H1 (cell line): ENCODE data around the gene LPCAT1. TPM values are rescaled to one million over a fixed set of nuclear protein-coding genes. Genes with fewer than 3 reads are reported as not detected.
A peak's percentile ranks its signal among the peaks of the same experiment; 100 is the strongest.

Source experiments
- CTCF ChIA-PET: fragments of 300-600 bp; sonication (Branson Sonifier 250); formaldehyde crosslinking; loops from one replicate; lab custom pipeline; 2021; ENCODE audit not compliant: partially characterized antibody; lab: Charles Lee
- POLR2A ChIA-PET: fragments of 300-600 bp; sonication (Branson Sonifier 250); formaldehyde crosslinking; loops from one replicate; lab custom pipeline; 2021; ENCODE audit warnings: inconsistent platforms; ENCODE audit not compliant: partially characterized antibody; lab: Charles Lee
- DNase-seq, 2 experiments: peaks; one replicate each; pipeline versions ENCODE4 v3.0.0 to v3.0.0-alpha.2; 2010 to 2022; ENCODE audit warnings: low spot score in 2 of 2, low read depth in 1 of 2, mixed read lengths in 1 of 2
- FAIRE-seq: peaks from 2 replicates; lab custom pipeline; 2011; peaks lifted over from hg19 to GRCh38; lab: Jason Lieb, UNC
- H2AFZ ChIP-seq: 2 replicates; pipeline ENCODE4 v1.8.1; 2012; ENCODE audit warnings: low read length, inconsistent platforms
- H2AK5ac ChIP-seq: 2 replicates; pipeline ENCODE4 v1.6.1; 2013; ENCODE audit warnings: low read depth, low read length
- H2BK120ac ChIP-seq: replicated peaks from 2 replicates; pipeline ENCODE3; 2013; ENCODE audit warnings: low read depth, low read length, inconsistent platforms
- H2BK12ac ChIP-seq: 2 replicates; pipeline ENCODE4 v1.6.1; 2013; ENCODE audit warnings: low read depth, low read length
- H2BK15ac ChIP-seq: 2 replicates; pipeline ENCODE4 v1.6.1; 2013; ENCODE audit warnings: low read length
- H2BK20ac ChIP-seq: 2 replicates; pipeline ENCODE4 v1.6.1; 2013; ENCODE audit warnings: low read length
- H2BK5ac ChIP-seq: 2 replicates; pipeline ENCODE4 v1.6.1; 2013; ENCODE audit warnings: low read depth, low read length
- H3K14ac ChIP-seq: 2 replicates; pipeline ENCODE4 v1.6.1; 2013; ENCODE audit warnings: inconsistent platforms; ENCODE audit not compliant: insufficient read length
- H3K18ac ChIP-seq: 2 replicates; pipeline ENCODE4 v1.6.1; 2013; ENCODE audit warnings: low read length; ENCODE audit errors: extremely low read depth
- H3K23ac ChIP-seq: 2 replicates; pipeline ENCODE4 v1.6.1; 2013; ENCODE audit warnings: inconsistent platforms; ENCODE audit not compliant: insufficient read length
- H3K23me2 ChIP-seq: 2 replicates; pipeline ENCODE4 v1.6.1; 2013; ENCODE audit warnings: low read depth, low read length
- H3K27ac ChIP-seq: 2 replicates; pipeline ENCODE4 v1.6.1; 2011; ENCODE audit warnings: low read depth, low read length, inconsistent platforms
- H3K27me3 ChIP-seq, 4 experiments: replicated peaks in 1 of 4; 1 replicate in 1 of 4; 2 replicates in 3 of 4; pipeline versions ENCODE4 v1.6.1 to v1.8.1; 2011 to 2013; ENCODE audit warnings: low read length in 3 of 4, mild to moderate bottlenecking in 3 of 4, inconsistent platforms in 2 of 4, mixed read lengths in 2 of 4, moderate library complexity in 1 of 4; ENCODE audit not compliant: control insufficient read depth in 3 of 4, insufficient read depth in 3 of 4; ENCODE audit errors: extremely low read depth in 1 of 4
- H3K36me3 ChIP-seq, 4 experiments: 2 replicates each; pipeline versions ENCODE4 v1.6.1 to v1.8.1; 2011 to 2013; ENCODE audit warnings: mild to moderate bottlenecking in 4 of 4, low read length in 3 of 4, moderate library complexity in 2 of 4, control low read depth in 1 of 4, inconsistent platforms in 1 of 4; ENCODE audit not compliant: insufficient read depth in 4 of 4, control insufficient read depth in 2 of 4
- H3K4ac ChIP-seq: replicated peaks from 2 replicates; pipeline ENCODE3; 2013; ENCODE audit warnings: low read length, low read depth, mixed read lengths, inconsistent platforms; ENCODE audit not compliant: insufficient read length
- H3K4me1 ChIP-seq, 4 experiments: replicated peaks in 1 of 4; 1 replicate in 1 of 4; 2 replicates in 3 of 4; pipeline versions ENCODE4 v1.6.1 to v1.8.1; 2011 to 2013; ENCODE audit warnings: low read length in 3 of 4, inconsistent platforms in 2 of 4, mixed read lengths in 1 of 4; ENCODE audit not compliant: insufficient read depth in 4 of 4, control insufficient read depth in 3 of 4
- H3K4me2 ChIP-seq, 2 experiments: 2 replicates each; pipeline versions ENCODE4 v1.6.1 to v1.8.1; 2011 to 2013; ENCODE audit warnings: low read depth in 2 of 2, low read length in 2 of 2, control low read depth in 1 of 2, inconsistent platforms in 1 of 2, mild to moderate bottlenecking in 1 of 2; ENCODE audit not compliant: insufficient read depth in 1 of 2
- H3K4me3 ChIP-seq, 4 experiments: fragments of 200-600, 300-600 bp in 1 of 4; sonication (generic), shearing (Covaris generic), sonication (Bioruptor Twin) in 1 of 4; 2 replicates each; pipeline versions ENCODE4 v1.5.1 to v1.8.1; 2011 to 2016; ENCODE audit warnings: low read length in 4 of 4, low read depth in 3 of 4, control low read depth in 2 of 4, inconsistent platforms in 2 of 4, mild to moderate bottlenecking in 2 of 4, mixed read lengths in 1 of 4, moderate library complexity in 1 of 4; ENCODE audit not compliant: insufficient read depth in 2 of 4; ENCODE audit errors: extremely low read depth in 1 of 4
- H3K56ac ChIP-seq: replicated peaks from 2 replicates; pipeline ENCODE3; 2013; ENCODE audit warnings: low read depth, mild to moderate bottlenecking, mixed read lengths, low read length, inconsistent platforms; ENCODE audit not compliant: insufficient read length
- H3K79me1 ChIP-seq: 2 replicates; pipeline ENCODE4 v1.6.1; 2013; ENCODE audit warnings: low read depth, low read length, control low read depth
- H3K79me2 ChIP-seq, 2 experiments: 2 replicates each; pipeline versions ENCODE4 v1.6.1 to v1.8.1; 2012 to 2013; ENCODE audit warnings: low read length in 2 of 2, mild to moderate bottlenecking in 2 of 2, inconsistent platforms in 1 of 2; ENCODE audit not compliant: insufficient read depth in 2 of 2, control insufficient read depth in 1 of 2
- H3K9ac ChIP-seq, 4 experiments: replicated peaks in 1 of 4; 1 replicate in 1 of 4; 2 replicates in 3 of 4; pipeline versions ENCODE4 v1.6.1 to v1.8.1; 2011 to 2013; ENCODE audit warnings: low read depth in 3 of 4, low read length in 3 of 4, control low read depth in 2 of 4, mild to moderate bottlenecking in 2 of 4, moderate library complexity in 2 of 4, inconsistent platforms in 1 of 4; ENCODE audit errors: extremely low read depth in 1 of 4
- H3K9me3 ChIP-seq, 2 experiments: 2 replicates each; pipeline versions ENCODE4 v1.6.1 to v1.8.1; 2012 to 2013; ENCODE audit warnings: mild to moderate bottlenecking in 2 of 2, moderate library complexity in 2 of 2, control low read depth in 1 of 2, inconsistent platforms in 1 of 2, low read depth in 1 of 2, low read length in 1 of 2, mixed read lengths in 1 of 2; ENCODE audit not compliant: insufficient read depth in 2 of 2
- H4K20me1 ChIP-seq, 2 experiments: replicated peaks in 1 of 2; 2 replicates each; pipeline versions ENCODE3 to v1.8.1; 2011 to 2013; ENCODE audit warnings: inconsistent platforms in 2 of 2, low read length in 2 of 2, mild to moderate bottlenecking in 1 of 2; ENCODE audit not compliant: insufficient read depth in 2 of 2, control insufficient read depth in 1 of 2
- H4K5ac ChIP-seq: 2 replicates; pipeline ENCODE4 v1.6.1; 2013; ENCODE audit warnings: low read length, low read depth, mixed read lengths, inconsistent platforms; ENCODE audit not compliant: insufficient read length
- H4K8ac ChIP-seq: 2 replicates; pipeline ENCODE4 v1.8.0; 2013; ENCODE audit warnings: mild to moderate bottlenecking, moderate library complexity, low read length, inconsistent platforms; ENCODE audit not compliant: insufficient read depth; ENCODE audit errors: extremely low read depth
- H4K91ac ChIP-seq: replicated peaks from 2 replicates; pipeline ENCODE3; 2013; ENCODE audit warnings: low read length, mixed read lengths, inconsistent platforms; ENCODE audit not compliant: insufficient read length
- BCL11A ChIP-seq, 2 experiments: IDR thresholded peaks; one replicate each; pipeline ENCODE4 v1.6.1; 2011; ENCODE audit warnings: low read depth in 2 of 2, low read length in 2 of 2, mild to moderate bottlenecking in 2 of 2
- CBX8 ChIP-seq: fragments of 300-800, 300-1000 bp; sonication (generic); IDR thresholded peaks from 2 replicates; pipeline ENCODE4 v1.7.1; 2016; ENCODE audit warnings: low read depth, low read length, borderline replicate concordance
- HDAC6 ChIP-seq: IDR thresholded peaks from one replicate; pipeline ENCODE4 v1.7.1; 2012; ENCODE audit warnings: low read depth, mild to moderate bottlenecking, inconsistent platforms, low read length, moderate library complexity
- NANOG ChIP-seq: IDR thresholded peaks from 2 replicates; pipeline ENCODE4 v1.6.1; 2011; ENCODE audit warnings: low read length, low read depth, mild to moderate bottlenecking, inconsistent platforms; ENCODE audit not compliant: insufficient read depth, poor library complexity, severe bottlenecking
- POLR2AphosphoS5 ChIP-seq: IDR thresholded peaks from 2 replicates; pipeline ENCODE4 v1.6.1; 2011; ENCODE audit warnings: low read depth, low read length
- RAD21 ChIP-seq, 2 experiments: IDR thresholded peaks in 1 of 2; conservative IDR thresholded peaks in 1 of 2; 2 replicates each; pipeline ENCODE4 v1.6.1; 2011; ENCODE audit warnings: low read depth in 2 of 2, low read length in 2 of 2, improper control_type of control experiment in 1 of 2, inconsistent platforms in 1 of 2, mild to moderate bottlenecking in 1 of 2, moderate library complexity in 1 of 2
- SIX5 ChIP-seq: IDR thresholded peaks from 2 replicates; pipeline ENCODE4 v1.6.1; 2011; ENCODE audit warnings: mild to moderate bottlenecking, low read depth, low read length
- polyA plus RNA-seq, 7 experiments: library from polyadenylated mRNA; depleted of rRNA in 3 of 7; stranded (reverse) in 5 of 7; unstranded in 2 of 7; fragments of >200 nt in 5 of 7; fragments of 200-250 nt in 2 of 7; gene quantifications; 1 replicate in 5 of 7; 2 replicates in 1 of 7; 4 replicates in 1 of 7; pipeline versions ENCODE4 v1.2.1 to v1.2.3, GENCODE V29; 2011 to 2013; ENCODE audit warnings: missing spikeins in 2 of 7, mixed read lengths in 2 of 7
- total RNA-seq: library from RNA; stranded (reverse); fragmentation: NEBNext Ultra II Directional; extraction: Animal tissue kit (Norgen Biotek cat#: 25700); gene quantifications from 2 replicates; pipeline ENCODE4 v1.2.1, GENCODE V29; 2021
- TF ChIP-seq, protein P1 (sequence below), 3 experiments: IDR thresholded peaks; 1 replicate in 2 of 3; 2 replicates in 1 of 3; pipeline versions ENCODE4 v1.5.1 to v1.6.1; 2011; ENCODE audit warnings: low read length in 3 of 3, mild to moderate bottlenecking in 3 of 3, inconsistent platforms in 2 of 3, low read depth in 1 of 3, moderate library complexity in 1 of 3; ENCODE audit not compliant: insufficient read depth in 1 of 3; ENCODE audit errors: control extremely low read depth in 1 of 3

The LPCAT1 gene
- total and polyA plus RNA-seq, 2 of the 8 experiments (the other 6 are each of a cell fraction or from before 2014, with no cell fraction given) = 107 to 260 TPM

DNA sequence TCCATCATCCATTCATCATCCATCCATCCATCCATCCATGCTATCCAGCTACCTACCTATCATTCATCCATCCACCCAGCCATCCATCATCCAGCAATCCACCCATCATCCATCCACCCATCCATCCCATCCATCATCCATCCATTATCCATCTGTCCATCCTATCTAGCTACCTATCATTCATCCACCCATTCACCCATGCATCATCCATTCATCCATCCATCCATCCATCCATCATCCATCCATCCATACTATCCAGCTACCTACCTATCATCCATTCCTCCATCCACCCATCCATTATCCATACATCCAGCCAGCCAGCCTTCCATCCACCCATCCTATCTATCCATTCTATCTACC lies 104.9 kb downstream of the LPCAT1 start:
- Histone ChIP-seq H4K91ac (no peak overlapping the region), H3K56ac (peak overlapping the region; percentile 94), H3K27ac (no peak overlapping the region), H3K9ac (no peak overlapping the region), H3K14ac (no peak overlapping the region), H3K4me3 (no peak overlapping the region), H3K79me1 (no peaks in the 10 kb centered on the region), H2BK20ac (no peak overlapping the region), H4K20me1 (peaks cover 0 to 8% of the 10 kb centered on the region in 2 experiments), H3K9me3 (peaks cover 6 to 19% of the 10 kb centered on the region in 2 experiments; a peak in 2 of 4 replicates), H3K4me2 (no peak overlapping the region), H4K5ac (no peak overlapping the region), H2AK5ac (no peak overlapping the region; the same call in 1 of the 2 replicates), H3K23ac (no peak overlapping the region), H2BK5ac (no peak overlapping the region), H2AFZ (no peak overlapping the region), H2BK15ac (no peak overlapping the region), H3K4me1 (peaks cover 0 to 2% (median 0%) of the 10 kb centered on the region in 4 experiments; a peak in 1 of 7 replicates), H3K4ac (no peak overlapping the region), H3K23me2 (peaks cover 10% of the 10 kb centered on the region; the same call in 1 of the 2 replicates), H2BK120ac (no peak overlapping the region), H3K27me3 (no peaks in the 10 kb centered on the region), H3K18ac (no peak overlapping the region), H4K8ac (no peak overlapping the region), H3K36me3 (no peaks in the 10 kb centered on the region), H3K79me2 (no peaks in the 10 kb centered on the region), H2BK12ac (no peak overlapping the region)
- POLR2A ChIA-PET = no interaction called here
- DNase-seq = no peak
- no peak for FAIRE-seq
- CTCF ChIA-PET = interaction anchor here (1.5 kb wide), 2 partner anchors 19 to 38 kb away, joined by 3 to 7 read pairs; no protein-coding TSS in a partner anchor
- no peak for TF ChIP-seq CBX8
- no peak for TF ChIP-seq NANOG
- no peak for TF ChIP-seq SIX5
- TF ChIP-seq, protein P1, sequence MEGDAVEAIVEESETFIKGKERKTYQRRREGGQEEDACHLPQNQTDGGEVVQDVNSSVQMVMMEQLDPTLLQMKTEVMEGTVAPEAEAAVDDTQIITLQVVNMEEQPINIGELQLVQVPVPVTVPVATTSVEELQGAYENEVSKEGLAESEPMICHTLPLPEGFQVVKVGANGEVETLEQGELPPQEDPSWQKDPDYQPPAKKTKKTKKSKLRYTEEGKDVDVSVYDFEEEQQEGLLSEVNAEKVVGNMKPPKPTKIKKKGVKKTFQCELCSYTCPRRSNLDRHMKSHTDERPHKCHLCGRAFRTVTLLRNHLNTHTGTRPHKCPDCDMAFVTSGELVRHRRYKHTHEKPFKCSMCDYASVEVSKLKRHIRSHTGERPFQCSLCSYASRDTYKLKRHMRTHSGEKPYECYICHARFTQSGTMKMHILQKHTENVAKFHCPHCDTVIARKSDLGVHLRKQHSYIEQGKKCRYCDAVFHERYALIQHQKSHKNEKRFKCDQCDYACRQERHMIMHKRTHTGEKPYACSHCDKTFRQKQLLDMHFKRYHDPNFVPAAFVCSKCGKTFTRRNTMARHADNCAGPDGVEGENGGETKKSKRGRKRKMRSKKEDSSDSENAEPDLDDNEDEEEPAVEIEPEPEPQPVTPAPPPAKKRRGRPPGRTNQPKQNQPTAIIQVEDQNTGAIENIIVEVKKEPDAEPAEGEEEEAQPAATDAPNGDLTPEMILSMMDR (IDR thresholded peaks at IDR 0.05; ENCODE audit: control extremely low read depth in 1 of 3, insufficient read depth in 1 of 3, low read depth in 1 of 3, low read length in 3 of 3) = no peak
- TF ChIP-seq HDAC6 = no peak
- no peak for TF ChIP-seq RAD21 (IDR thresholded peaks at IDR 0.05 in 1 of 2, conservative IDR thresholded peaks at IDR 0.05 in 1 of 2; ENCODE audit: low read depth in 2 of 2, low read length in 2 of 2)
- TF ChIP-seq BCL11A (IDR thresholded peaks at IDR 0.05; ENCODE audit: low read depth in 2 of 2, low read length in 2 of 2) = no peak
- TF ChIP-seq POLR2AphosphoS5 = no peak
